CD4-positive, alpha-beta memory T cell (primary cell): ENCODE data around the gene BMP7. TPM values are rescaled to one million over a fixed set of nuclear protein-coding genes. Genes with fewer than 3 reads are reported as not detected.

Experiments used
- CTCF ChIA-PET: fragments of 350-600 bp; sonication (Branson Sonifier 250); formaldehyde crosslinking; loops from one replicate; lab custom pipeline; 2021; ENCODE audit warnings: inconsistent platforms; ENCODE audit not compliant: partially characterized antibody; lab: Charles Lee
- POLR2A ChIA-PET: fragments of 350-600 bp; sonication (Branson Sonifier 250); formaldehyde crosslinking; loops from one replicate; lab custom pipeline; 2021; ENCODE audit not compliant: partially characterized antibody; lab: Charles Lee
- DNase-seq, 5 donors: peaks; one replicate each; pipeline versions ENCODE4 v3.0.0 to v3.0.0-alpha.2; 2020 to 2022; ENCODE audit warnings: mixed read lengths in 1 of 5
- H3K27ac ChIP-seq: one replicate; pipeline ENCODE4 v1.7.0; 2013; ENCODE audit warnings: low read depth, low read length
- H3K27me3 ChIP-seq: 2 replicates; pipeline ENCODE4 v1.7.0; 2013; ENCODE audit warnings: mild to moderate bottlenecking, low read length, moderate library complexity; ENCODE audit not compliant: insufficient read depth
- H3K36me3 ChIP-seq: 2 replicates; pipeline ENCODE4 v1.7.0; 2013; ENCODE audit warnings: mild to moderate bottlenecking, low read length, moderate library complexity; ENCODE audit not compliant: insufficient read depth
- H3K4me1 ChIP-seq: 2 replicates; pipeline ENCODE4 v1.7.0; 2013; ENCODE audit warnings: mild to moderate bottlenecking, low read length, moderate library complexity; ENCODE audit not compliant: insufficient read depth
- H3K4me3 ChIP-seq, 2 donors: one replicate each; pipeline ENCODE4 v1.7.0; 2013; ENCODE audit warnings: low read length in 2 of 2, mild to moderate bottlenecking in 1 of 2
- H3K9me3 ChIP-seq, 2 donors: one replicate each; pipeline ENCODE4 v1.7.0; 2013; ENCODE audit warnings: low read length in 2 of 2, control low read depth in 1 of 2; ENCODE audit not compliant: control insufficient read depth in 1 of 2
- H3K27ac Mint-ChIP-seq, 7 donors: one replicate each; pipeline ENCODE4 v1.8.0; 2020 to 2021; ENCODE audit warnings: mixed read lengths in 7 of 7, mild to moderate bottlenecking in 6 of 7, inconsistent platforms in 3 of 7, moderate library complexity in 3 of 7
- H3K27me3 Mint-ChIP-seq, 2 donors: one replicate each; pipeline ENCODE4 v1.8.0; 2020 to 2021; ENCODE audit warnings: mixed read lengths in 2 of 2
- H3K36me3 Mint-ChIP-seq, 2 donors: one replicate each; pipeline ENCODE4 v1.8.0; 2020 to 2021; ENCODE audit warnings: mixed read lengths in 2 of 2, inconsistent platforms in 1 of 2, mild to moderate bottlenecking in 1 of 2
- H3K4me1 Mint-ChIP-seq, 4 donors: one replicate each; pipeline ENCODE4 v1.8.0; 2020 to 2021; ENCODE audit warnings: mixed read lengths in 4 of 4, mild to moderate bottlenecking in 1 of 4
- H3K4me3 Mint-ChIP-seq, 8 donors: one replicate each; pipeline ENCODE4 v1.8.0; 2020 to 2021; ENCODE audit warnings: mixed read lengths in 8 of 8, mild to moderate bottlenecking in 7 of 8, moderate library complexity in 6 of 8, inconsistent platforms in 3 of 8
- H3K9me3 Mint-ChIP-seq, 8 donors: one replicate each; pipeline ENCODE4 v1.8.0; 2020 to 2021; ENCODE audit warnings: mixed read lengths in 8 of 8, mild to moderate bottlenecking in 5 of 8, inconsistent platforms in 3 of 8, moderate library complexity in 1 of 8
- intact Hi-C: fragments of 100-400 bp; cut with micrococcal nuclease; formaldehyde crosslinking; loops from one replicate; pipeline ENCODE4 v1.15.1; 2023
- polyA plus RNA-seq, 2 donors: library from polyadenylated mRNA; unstranded; fragments of 300-500 nt; fragmentation: Illumina TruSeq; gene quantifications; one replicate each; pipeline ENCODE4 v1.2.3, GENCODE V29; 2021
- total RNA-seq, 2 experiments: library from RNA; stranded (reverse); gene quantifications; one replicate each; pipeline ENCODE4 v1.2.3, GENCODE V29; 2021

The BMP7 gene
- total and polyA plus RNA-seq, 4 experiments from 2014 or later = not detected

DNA sequence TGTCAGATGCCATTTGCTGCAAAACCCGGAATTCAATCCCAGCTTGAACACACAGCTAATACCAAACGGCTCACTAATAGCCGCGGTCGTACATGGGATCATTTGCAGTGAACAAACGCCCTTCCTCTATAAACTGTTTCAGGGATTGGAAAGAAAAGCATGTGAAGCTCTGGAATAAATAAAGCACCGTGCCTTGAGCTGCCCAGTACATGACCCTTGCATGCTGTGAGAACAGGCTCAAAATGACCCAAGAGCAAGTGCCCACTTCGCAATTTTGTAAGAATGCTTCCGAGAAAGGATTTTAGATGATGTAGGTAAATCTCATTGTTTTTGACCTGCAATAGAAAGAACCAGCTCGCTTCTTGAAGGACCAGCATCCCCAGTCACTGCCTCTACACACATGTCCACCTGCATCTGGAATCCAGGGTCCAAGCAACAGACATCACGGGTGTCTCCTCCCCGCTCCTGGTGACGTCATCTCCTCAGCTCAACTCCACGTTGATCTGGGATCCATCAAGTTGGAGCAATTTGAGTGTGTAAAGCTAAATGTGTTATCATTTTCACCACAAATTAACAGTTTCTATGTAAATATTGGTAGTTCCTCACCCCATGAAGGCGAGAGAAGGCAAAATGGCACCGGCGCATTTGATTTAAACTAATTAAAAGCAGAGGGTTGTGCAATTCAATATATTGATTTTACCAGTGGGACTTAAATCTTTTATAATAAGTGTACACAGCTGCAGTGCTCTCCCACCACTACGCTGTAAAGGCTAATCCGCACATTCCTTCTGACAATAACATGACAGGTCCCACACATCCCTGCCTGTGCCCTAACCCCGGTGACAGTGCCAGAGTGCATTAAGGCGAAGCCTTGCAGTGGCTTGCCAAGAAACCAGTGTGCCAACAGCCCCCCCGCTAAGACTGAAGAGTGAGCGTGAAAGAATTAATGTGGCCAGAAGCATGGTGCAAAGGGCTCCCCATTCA is 6.2 kb downstream of the BMP7 start:
- H3K27me3 Mint-ChIP-seq = peaks cover 37 to 55% of the 10 kb centered on the region in 2 donors
- POLR2A ChIA-PET = no interaction called here
- CTCF ChIA-PET = no interaction called here
- Histone ChIP-seq H3K4me3 (no peak overlapping the region), H3K27ac (no peak overlapping the region), H3K9me3 (no peaks in the 10 kb centered on the region), H3K36me3 (no peaks in the 10 kb centered on the region), H3K27me3 (no peaks in the 10 kb centered on the region), H3K4me1 (no peaks in the 10 kb centered on the region)
- H3K27ac Mint-ChIP-seq = no peak overlapping the region
- no peaks in the 10 kb centered on the region for H3K4me1 Mint-ChIP-seq
- H3K36me3 Mint-ChIP-seq = no peaks in the 10 kb centered on the region
- DNase-seq = no peak
- H3K4me3 Mint-ChIP-seq = no peak overlapping the region
- H3K9me3 Mint-ChIP-seq = no peaks in the 10 kb centered on the region
- intact Hi-C loops = no loop called here

DNA sequence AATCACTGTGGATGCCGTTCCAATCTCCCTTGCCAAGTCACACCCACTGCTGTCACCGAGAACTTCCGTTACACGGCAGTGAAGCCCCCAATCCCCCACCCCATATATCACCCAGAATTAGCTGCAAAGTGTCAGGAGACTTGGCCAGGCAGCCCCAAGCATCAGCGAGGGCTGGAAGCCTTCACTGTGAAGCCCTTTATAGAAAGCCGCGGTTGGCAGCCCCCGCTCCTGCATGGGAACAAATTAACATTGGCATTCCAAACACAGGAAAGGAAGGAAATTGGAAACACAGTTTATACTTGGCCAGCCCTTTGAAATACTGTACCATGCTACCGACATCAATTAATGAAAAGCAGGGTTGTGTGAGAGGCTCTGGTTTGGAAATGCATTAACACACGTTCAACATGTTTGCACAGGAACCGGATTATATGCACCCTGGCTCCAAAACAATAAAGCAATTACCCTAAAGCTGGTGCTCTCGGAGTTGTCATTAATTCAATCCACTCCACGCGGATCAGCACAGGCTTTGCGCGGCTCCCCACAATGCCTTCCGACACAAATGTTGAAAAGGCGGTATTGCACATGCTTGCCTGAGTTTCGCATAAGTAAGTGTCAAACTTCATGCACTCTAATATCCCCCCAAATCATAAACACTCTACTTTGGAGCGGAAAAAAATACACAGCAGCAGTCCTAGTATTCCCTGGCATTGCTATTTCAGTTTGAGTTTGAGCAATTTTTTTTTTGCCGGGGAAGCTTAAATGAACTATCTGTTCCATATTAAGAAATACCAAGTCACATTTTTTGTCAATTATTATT is 7.1 kb downstream of the BMP7 start:
- POLR2A ChIA-PET = no interaction called here
- no peak overlapping the region for H3K27ac ChIP-seq

DNA sequence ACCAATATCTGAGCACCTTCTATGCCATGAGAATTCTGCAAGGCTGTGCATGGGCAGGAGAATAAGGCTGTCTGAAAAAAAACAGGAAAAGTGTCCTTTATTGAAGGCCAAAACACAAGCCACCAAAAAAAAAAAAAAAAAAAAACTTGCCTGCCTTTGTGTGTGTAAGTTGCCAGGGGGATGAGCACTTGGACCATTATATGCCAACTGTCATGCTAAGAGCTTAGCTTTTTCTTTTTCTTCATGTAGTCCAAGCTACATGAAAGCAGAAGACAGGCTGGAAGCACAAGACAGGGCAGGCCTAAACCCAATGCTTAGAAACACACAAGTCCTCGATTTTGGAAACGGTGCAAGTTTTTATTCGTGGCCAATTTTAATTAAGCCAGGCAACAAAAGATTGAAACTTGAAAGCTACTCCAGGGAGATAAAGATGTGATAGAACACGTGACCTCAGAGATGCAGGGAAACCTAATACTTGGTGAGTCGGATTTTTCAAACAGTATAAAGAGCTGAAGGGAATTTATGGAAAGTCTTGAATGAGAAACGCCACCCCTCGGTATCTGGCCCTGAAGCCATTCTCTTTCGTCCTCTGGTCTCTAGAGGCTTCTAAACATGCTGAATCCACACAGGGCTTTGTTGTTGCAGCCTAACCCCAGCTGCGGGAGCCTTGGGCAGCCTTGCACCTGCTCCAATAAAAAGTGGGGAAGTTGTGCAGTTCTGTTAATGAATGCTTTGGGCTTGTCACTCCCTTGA is 8.6 kb downstream of the BMP7 start:
- H3K4me1 Mint-ChIP-seq = no peaks in the 10 kb centered on the region
- Histone ChIP-seq H3K36me3 (no peaks in the 10 kb centered on the region), H3K27ac (no peak overlapping the region), H3K9me3 (no peaks in the 10 kb centered on the region), H3K27me3 (no peaks in the 10 kb centered on the region), H3K4me1 (no peaks in the 10 kb centered on the region), H3K4me3 (no peak overlapping the region)
- POLR2A ChIA-PET = interaction anchor here (0.6 kb wide), 1 partner anchor 916 kb away, joined by 3 read pairs; no protein-coding TSS in a partner anchor
- H3K4me3 Mint-ChIP-seq = no peak overlapping the region
- H3K27ac Mint-ChIP-seq = no peak overlapping the region
- H3K27me3 Mint-ChIP-seq = peaks cover 37 to 53% of the 10 kb centered on the region in 2 donors
- CTCF ChIA-PET = no interaction called here
- no peaks in the 10 kb centered on the region for H3K9me3 Mint-ChIP-seq
- intact Hi-C loops = no loop called here
- no peak for DNase-seq
- no peaks in the 10 kb centered on the region for H3K36me3 Mint-ChIP-seq

More for the DNA sequence above, 7.1 kb downstream of the BMP7 start:
- no peaks in the 10 kb centered on the region for H3K36me3 ChIP-seq
- DNase-seq = no peak
- Mint-ChIP-seq H3K36me3 (no peaks in the 10 kb centered on the region), H3K4me1 (no peaks in the 10 kb centered on the region), H3K9me3 (no peaks in the 10 kb centered on the region), H3K27ac (no peak overlapping the region), H3K4me3 (no peak overlapping the region), H3K27me3 (peaks cover 37 to 60% of the 10 kb centered on the region in 2 donors)
- no peaks in the 10 kb centered on the region for H3K27me3 ChIP-seq
- intact Hi-C loops = no loop called here
- no peak overlapping the region for H3K4me3 ChIP-seq
- CTCF ChIA-PET = no interaction called here
- no peaks in the 10 kb centered on the region for H3K9me3 ChIP-seq
- no peaks in the 10 kb centered on the region for H3K4me1 ChIP-seq

DNA sequence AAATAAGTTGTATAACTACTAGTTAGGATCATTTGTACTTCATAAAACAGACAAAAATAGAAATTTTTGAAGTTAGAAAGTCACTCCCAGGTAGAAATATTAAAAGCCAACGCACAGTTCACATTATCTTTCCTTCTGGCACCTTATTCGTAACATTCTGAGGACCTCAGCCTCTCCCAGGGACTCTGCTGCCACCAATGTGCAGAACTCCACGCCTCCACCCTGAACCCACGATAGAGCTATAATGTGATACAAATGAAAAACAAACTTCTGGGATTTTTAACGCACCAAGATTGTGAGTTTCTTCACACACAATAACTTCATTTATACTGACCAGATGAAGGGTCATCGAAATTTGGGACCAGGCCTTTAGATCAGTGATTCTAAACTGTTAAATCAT is 9.5 kb downstream of the BMP7 start:
- CTCF ChIA-PET = no interaction called here
- H3K4me1 ChIP-seq = no peaks in the 10 kb centered on the region
- Mint-ChIP-seq H3K27me3 (peaks cover 31 to 45% of the 10 kb centered on the region in 2 donors), H3K27ac (no peak overlapping the region), H3K4me1 (no peaks in the 10 kb centered on the region), H3K4me3 (no peak overlapping the region), H3K36me3 (no peaks in the 10 kb centered on the region), H3K9me3 (no peaks in the 10 kb centered on the region)
- no peak overlapping the region for H3K4me3 ChIP-seq
- H3K27me3 ChIP-seq = no peaks in the 10 kb centered on the region
- no peaks in the 10 kb centered on the region for H3K9me3 ChIP-seq
- no peaks in the 10 kb centered on the region for H3K36me3 ChIP-seq
- POLR2A ChIA-PET = no interaction called here
- intact Hi-C loops = no loop called here
- no peak overlapping the region for H3K27ac ChIP-seq
- no peak for DNase-seq

DNA sequence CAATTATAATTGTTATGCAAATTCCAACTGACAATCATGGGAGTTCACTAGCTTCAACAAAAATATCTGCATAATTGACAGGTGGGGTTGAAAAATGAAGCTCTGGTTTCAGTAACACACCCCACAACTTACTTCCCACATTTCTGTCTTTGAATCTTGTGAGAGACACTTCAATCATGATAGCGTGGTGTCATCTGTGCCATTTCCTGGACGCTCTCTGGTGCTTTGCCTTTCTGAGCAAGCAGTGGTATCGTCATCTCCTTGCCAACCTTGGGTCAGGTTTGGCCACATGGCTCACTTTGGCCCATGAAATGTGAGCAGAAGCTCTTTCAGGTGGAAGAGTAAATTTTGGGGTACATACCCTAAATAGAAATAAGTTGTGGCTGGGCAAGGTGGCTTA is 10.2 kb downstream of the BMP7 start:
- H3K36me3 Mint-ChIP-seq = no peaks in the 10 kb centered on the region
- H3K27me3 ChIP-seq = no peaks in the 10 kb centered on the region
- H3K27me3 Mint-ChIP-seq = peaks cover 27 to 43% of the 10 kb centered on the region in 2 donors
- H3K27ac ChIP-seq = no peak overlapping the region
- H3K9me3 ChIP-seq = no peaks in the 10 kb centered on the region
- CTCF ChIA-PET = no interaction called here
- no peaks in the 10 kb centered on the region for H3K9me3 Mint-ChIP-seq
- POLR2A ChIA-PET = no interaction called here
- no peaks in the 10 kb centered on the region for H3K4me1 ChIP-seq
- no peaks in the 10 kb centered on the region for H3K36me3 ChIP-seq
- DNase-seq = no peak
- no peak overlapping the region for H3K4me3 Mint-ChIP-seq
- H3K27ac Mint-ChIP-seq = no peak overlapping the region
- peaks cover 0 to 2% (median 0%) of the 10 kb centered on the region in 4 donors for H3K4me1 Mint-ChIP-seq
- intact Hi-C loops = no loop called here
- no peak overlapping the region for H3K4me3 ChIP-seq

DNA sequence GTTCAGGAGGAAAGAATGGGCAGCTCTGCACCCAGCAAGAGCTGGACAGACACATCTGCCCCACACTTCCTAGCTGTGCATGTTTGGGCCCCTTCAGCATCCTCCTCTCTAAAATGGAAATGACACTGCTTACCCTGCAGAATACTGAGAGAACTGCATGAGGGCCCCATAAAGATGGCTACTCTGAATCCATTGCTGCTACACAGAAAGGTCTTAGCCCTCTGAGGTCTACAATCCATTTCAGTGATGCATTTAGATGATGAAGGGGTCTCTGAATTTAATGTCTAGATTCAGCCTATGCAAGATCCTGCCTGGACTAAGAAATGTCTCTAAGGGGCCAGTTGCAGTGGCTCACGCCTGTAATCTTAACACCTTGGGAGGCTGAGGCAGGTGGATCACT is 11.3 kb downstream of the BMP7 start:
- Mint-ChIP-seq H3K4me3 (no peak overlapping the region), H3K9me3 (no peaks in the 10 kb centered on the region), H3K36me3 (no peaks in the 10 kb centered on the region), H3K27ac (no peak overlapping the region), H3K27me3 (peaks cover 20 to 37% of the 10 kb centered on the region in 2 donors), H3K4me1 (peaks cover 0 to 9% (median 0%) of the 10 kb centered on the region in 4 donors)
- ChIA-PET POLR2A (no interaction called here), CTCF (no interaction called here)
- H3K36me3 ChIP-seq = no peaks in the 10 kb centered on the region
- H3K9me3 ChIP-seq = no peaks in the 10 kb centered on the region
- intact Hi-C loops = no loop called here
- no peaks in the 10 kb centered on the region for H3K4me1 ChIP-seq
- no peaks in the 10 kb centered on the region for H3K27me3 ChIP-seq
- H3K27ac ChIP-seq = no peak overlapping the region
- no peak for DNase-seq
- no peak overlapping the region for H3K4me3 ChIP-seq
